Tibial artery (tissue), 4 donors: ENCODE measurements around the gene SGCE.

ENCODE experiments used
- DNase-seq, 2 donors: peaks; one replicate each; pipeline ENCODE4 v3.0.0-alpha.2; 2019
- H3K27ac ChIP-seq, 2 donors: fragments of 200-600 bp; sonication (generic) in 1 of 2; 1 replicate in 1 of 2; 2 replicates in 1 of 2; pipeline ENCODE4 v1.5.1; 2018 to 2019; ENCODE audit warnings: mild to moderate bottlenecking in 1 of 2
- H3K27me3 ChIP-seq, 2 donors: fragments of 200-600 bp; sonication (generic) in 1 of 2; one replicate each; pipeline versions ENCODE4 v1.5.1 to v1.6.0; 2016 to 2019
- H3K36me3 ChIP-seq, 3 donors: fragments of 200-600 bp; sonication (generic) in 2 of 3; one replicate each; pipeline ENCODE4 v1.5.1; 2016 to 2019; ENCODE audit warnings: mild to moderate bottlenecking in 2 of 3
- H3K4me1 ChIP-seq, 4 donors: fragments of 200-600 bp; sonication (generic) in 2 of 4; 1 replicate in 3 of 4; 2 replicates in 1 of 4; pipeline ENCODE4 v1.5.1; 2016 to 2019
- H3K4me3 ChIP-seq, 2 donors: fragments of 200-600 bp; sonication (generic) in 1 of 2; 1 replicate in 1 of 2; 2 replicates in 1 of 2; pipeline ENCODE4 v1.5.1; 2018 to 2019; ENCODE audit warnings: mild to moderate bottlenecking in 2 of 2
- H3K9me3 ChIP-seq, 3 donors: fragments of 200-600 bp; sonication (generic) in 1 of 3; one replicate each; pipeline ENCODE4 v1.5.1; 2016 to 2019
- CTCF ChIP-seq, 2 experiments: fragments of 200-600 bp in 1 of 2; fragments of 450-650 bp in 1 of 2; IDR thresholded peaks; one replicate each; pipeline ENCODE4 v1.5.1; 2017 to 2019; ENCODE audit warnings: antibody characterized with exemption in 2 of 2, mild to moderate bottlenecking in 1 of 2, moderate library complexity in 1 of 2
- intact Hi-C: fragments of 100-400 bp; cut with DNase I; formaldehyde crosslinking; loops from one replicate; pipeline ENCODE4 v1.15.0; 2023; ENCODE audit warnings: low total_unique reads

Gene SGCE

GRCh38 chr7:94642838-94643653, 12.9 kb downstream of the SGCE start:
- H3K36me3 ChIP-seq: no peaks in the 10 kb centered on the region
- no peak for DNase-seq
- intact Hi-C loops: no loop called here
- no peaks in the 10 kb centered on the region for H3K4me1 ChIP-seq
- H3K9me3 ChIP-seq: no peaks in the 10 kb centered on the region
- TF ChIP-seq CTCF (IDR thresholded peaks at IDR 0.05): no peak
- H3K27me3 ChIP-seq: no peaks in the 10 kb centered on the region
- no peak overlapping the region for H3K4me3 ChIP-seq
- no peak overlapping the region for H3K27ac ChIP-seq

GRCh38 chr7:94639384-94639783, 16.5 kb downstream of the SGCE start:
- H3K36me3 ChIP-seq: no peaks in the 10 kb centered on the region
- DNase-seq: no peak
- H3K4me3 ChIP-seq: no peak overlapping the region
- H3K4me1 ChIP-seq: no peaks in the 10 kb centered on the region
- intact Hi-C loops: no loop called here
- H3K27ac ChIP-seq: no peak overlapping the region
- no peaks in the 10 kb centered on the region for H3K9me3 ChIP-seq
- no peak for TF ChIP-seq CTCF (IDR thresholded peaks at IDR 0.05)
- H3K27me3 ChIP-seq: no peaks in the 10 kb centered on the region

GRCh38 chr7:94635687-94636086, 20.2 kb downstream of the SGCE start:
- peaks cover 0 to 14% (median 5%) of the 10 kb centered on the region in 4 donors for H3K4me1 ChIP-seq
- H3K4me3 ChIP-seq: no peak overlapping the region
- intact Hi-C loops: no loop called here
- no peaks in the 10 kb centered on the region for H3K36me3 ChIP-seq
- no peaks in the 10 kb centered on the region for H3K27me3 ChIP-seq
- DNase-seq: no peak
- no peaks in the 10 kb centered on the region for H3K9me3 ChIP-seq
- TF ChIP-seq CTCF (IDR thresholded peaks at IDR 0.05): no peak
- no peak overlapping the region for H3K27ac ChIP-seq

- H3K4me3 ChIP-seq: no peak overlapping the region
- DNase-seq: no peak
These were observed 21.4 kb downstream of the SGCE start for GRCh38 chr7:94634502-94634901.

GRCh38 chr7:94633687-94634086, 22.2 kb downstream of the SGCE start:
- H3K27ac ChIP-seq: no peak overlapping the region

More at GRCh38 chr7:94634502-94634901, 21.4 kb downstream of the SGCE start:
- Histone ChIP-seq H3K27ac (no peak overlapping the region), H3K36me3 (no peaks in the 10 kb centered on the region), H3K9me3 (no peaks in the 10 kb centered on the region), H3K4me1 (peaks cover 0 to 14% (median 5%) of the 10 kb centered on the region in 4 donors), H3K27me3 (no peaks in the 10 kb centered on the region)
- intact Hi-C loops: no loop called here
- TF ChIP-seq CTCF (IDR thresholded peaks at IDR 0.05): no peak

More at GRCh38 chr7:94633687-94634086, 22.2 kb downstream of the SGCE start:
- no peak for DNase-seq
- intact Hi-C loops: no loop called here
- TF ChIP-seq CTCF (IDR thresholded peaks at IDR 0.05): no peak
- Histone ChIP-seq H3K9me3 (no peaks in the 10 kb centered on the region), H3K27me3 (no peaks in the 10 kb centered on the region), H3K36me3 (no peaks in the 10 kb centered on the region), H3K4me1 (peaks cover 0 to 14% (median 5%) of the 10 kb centered on the region in 4 donors), H3K4me3 (no peak overlapping the region)
